Liver (tissue), 9 donors: Measurements from ENCODE around the gene ASCL2. TPM values are rescaled to one million over a fixed set of nuclear protein-coding genes. Genes with fewer than 3 reads are reported as not detected.

ENCODE experiments used
- DNase-seq: peaks from one replicate; pipeline ENCODE4 v3.0.0-alpha.2; 2017; ENCODE audit warnings: low spot score
- H3K27ac ChIP-seq, 2 donors: one replicate each; pipeline ENCODE4 v1.7.0; 2013; ENCODE audit warnings: inconsistent platforms in 2 of 2, low read length in 2 of 2, control low read depth in 1 of 2, low read depth in 1 of 2, mild to moderate bottlenecking in 1 of 2
- H3K27me3 ChIP-seq, 4 donors: one replicate each; pipeline versions ENCODE4 v1.6.1 to v1.7.0; 2013; ENCODE audit warnings: low read length in 3 of 4, inconsistent platforms in 1 of 4, mild to moderate bottlenecking in 1 of 4, moderate library complexity in 1 of 4; ENCODE audit not compliant: control insufficient read depth in 4 of 4, insufficient read depth in 4 of 4
- H3K36me3 ChIP-seq, 4 donors: one replicate each; pipeline versions ENCODE4 v1.6.1 to v1.7.0; 2013; ENCODE audit warnings: low read length in 3 of 4, mild to moderate bottlenecking in 3 of 4, low read depth in 1 of 4, moderate library complexity in 1 of 4; ENCODE audit not compliant: control insufficient read depth in 4 of 4, insufficient read depth in 3 of 4
- H3K4me1 ChIP-seq, 4 donors: one replicate each; pipeline versions ENCODE4 v1.6.1 to v1.7.0; 2013; ENCODE audit warnings: low read length in 3 of 4, mild to moderate bottlenecking in 3 of 4, moderate library complexity in 1 of 4; ENCODE audit not compliant: control insufficient read depth in 4 of 4, insufficient read depth in 4 of 4
- H3K4me3 ChIP-seq, 3 donors: one replicate each; pipeline versions ENCODE4 v1.6.1 to v1.7.0; 2013; ENCODE audit warnings: low read length in 3 of 3, control low read depth in 1 of 3, low read depth in 1 of 3, mild to moderate bottlenecking in 1 of 3
- H3K9ac ChIP-seq, 2 donors: one replicate each; pipeline ENCODE4 v1.7.0; 2013; ENCODE audit warnings: low read length in 2 of 2, mild to moderate bottlenecking in 2 of 2, moderate library complexity in 2 of 2, control low read depth in 1 of 2, low read depth in 1 of 2
- H3K9me3 ChIP-seq, 4 donors: one replicate each; pipeline versions ENCODE4 v1.6.1 to v1.7.0; 2013; ENCODE audit warnings: low read length in 3 of 4; ENCODE audit not compliant: control insufficient read depth in 4 of 4
- ATF3 ChIP-seq: IDR thresholded peaks from 2 replicates; pipeline ENCODE4 v1.6.1; 2016; ENCODE audit warnings: antibody characterized with exemption
- FOXA2 ChIP-seq: IDR thresholded peaks from 2 replicates; pipeline ENCODE4 v1.6.1; 2016; ENCODE audit warnings: antibody characterized with exemption
- GABPA ChIP-seq, 2 donors: IDR thresholded peaks in 1 of 2; conservative IDR thresholded peaks in 1 of 2; 2 replicates each; pipeline ENCODE4 v1.6.1; 2016; ENCODE audit warnings: antibody characterized with exemption in 2 of 2, mild to moderate bottlenecking in 1 of 2, moderate library complexity in 1 of 2
- HNF4A ChIP-seq, 2 donors: conservative IDR thresholded peaks; 2 replicates each; pipeline ENCODE4 v1.6.1; 2016; ENCODE audit warnings: antibody characterized with exemption in 2 of 2, mild to moderate bottlenecking in 2 of 2
- HNF4G ChIP-seq: IDR thresholded peaks from 2 replicates; pipeline ENCODE4 v1.6.1; 2016; ENCODE audit warnings: antibody characterized with exemption
- MAX ChIP-seq: IDR thresholded peaks from 2 replicates; pipeline ENCODE4 v1.6.1; 2016; ENCODE audit warnings: antibody characterized with exemption
- NR2F2 ChIP-seq: IDR thresholded peaks from 2 replicates; pipeline ENCODE4 v1.6.1; 2016; ENCODE audit warnings: antibody characterized with exemption
- RAD21 ChIP-seq, 2 donors: IDR thresholded peaks; 2 replicates each; pipeline ENCODE4 v1.6.1; 2016; ENCODE audit warnings: antibody characterized with exemption in 2 of 2, mild to moderate bottlenecking in 2 of 2
- REST ChIP-seq: IDR thresholded peaks from 2 replicates; pipeline ENCODE4 v1.6.1; 2016; ENCODE audit warnings: antibody characterized with exemption, mild to moderate bottlenecking
- RXRA ChIP-seq, 2 donors: IDR thresholded peaks; 2 replicates each; pipeline ENCODE4 v1.6.1; 2017 to 2018; ENCODE audit warnings: antibody characterized with exemption in 2 of 2, mild to moderate bottlenecking in 1 of 2
- TAF1 ChIP-seq: conservative IDR thresholded peaks from 2 replicates; pipeline ENCODE4 v1.6.1; 2016; ENCODE audit warnings: antibody characterized with exemption, mild to moderate bottlenecking
- YY1 ChIP-seq: IDR thresholded peaks from 2 replicates; pipeline ENCODE4 v1.6.1; 2016; ENCODE audit warnings: antibody characterized with exemption, mild to moderate bottlenecking
- ZBTB33 ChIP-seq: IDR thresholded peaks from 2 replicates; pipeline ENCODE4 v1.6.1; 2016; ENCODE audit warnings: antibody characterized with exemption
- whole genome bisulfite sequencing: extraction: QIAGEN DNeasy Blood & Tissue Kit; methylation state at CpG from one replicate; pipeline ENCODE4 v1.1.7; 2013; 5-methylcytosine and 5-hydroxymethylcytosine counted together
- polyA plus RNA-seq, 2 donors: library from polyadenylated mRNA; stranded (reverse) in 1 of 2; unstranded in 1 of 2; fragments of 200-250 nt in 1 of 2; fragments of >200 nt in 1 of 2; fragmentation: Nextera tagmentation in 1 of 2; extraction: Ambion mirVana in 1 of 2; gene quantifications; one replicate each; pipeline versions ENCODE4 v1.2.1 to v1.2.3, GENCODE V29; 2013 to 2015
- total RNA-seq, 2 donors: library from RNA; depleted of rRNA; stranded (reverse); fragments of >200 nt; gene quantifications; one replicate each; pipeline ENCODE4 v1.2.3, GENCODE V29; 2014
- donor health status: healthy.
- donor health status: healthy.
- donor health status: healthy.
- donor health status: healthy.
- donor health status: healthy.

The ASCL2 gene
- total and polyA plus RNA-seq, 4 donors = 0.17 to 0.47 (median 0.32) TPM

- Histone ChIP-seq H3K9me3 (no peaks in the 10 kb centered on the region), H3K9ac (no peak overlapping the region), H3K36me3 (no peaks in the 10 kb centered on the region), H3K27ac (no peak overlapping the region), H3K4me3 (no peak overlapping the region), H3K27me3 (no peaks in the 10 kb centered on the region), H3K4me1 (peaks cover 3 to 20% (median 10%) of the 10 kb centered on the region in 4 donors)
- 81% methylated on average over 16 of the region's 16 CpGs for WGBS
- DNase-seq = no peak
- no peak for TF ChIP-seq ATF3
- TF ChIP-seq NR2F2 = no peak
- TF ChIP-seq YY1 = no peak
- TF ChIP-seq TAF1 = no peak
- no peak for TF ChIP-seq FOXA2
Observed at GRCh38 chr11:2310786-2311352, 40.5 kb upstream of the ASCL2 start.

GRCh38 chr11:2310073-2310785, 39.8 kb upstream of the ASCL2 start:
- 87% methylated on average over 16 of the region's 16 CpGs for WGBS
- Histone ChIP-seq H3K27me3 (no peaks in the 10 kb centered on the region), H3K4me1 (peaks cover 7 to 24% (median 15%) of the 10 kb centered on the region in 4 donors), H3K4me3 (no peak overlapping the region), H3K36me3 (no peaks in the 10 kb centered on the region), H3K27ac (no peak overlapping the region), H3K9me3 (no peaks in the 10 kb centered on the region), H3K9ac (no peak overlapping the region)
- DNase-seq = peak; percentile 37
- no peak for TF ChIP-seq RXRA (IDR thresholded peaks at IDR 0.05)
- no peak for TF ChIP-seq RAD21 (IDR thresholded peaks at IDR 0.05)
- TF ChIP-seq FOXA2 = no peak
- TF ChIP-seq ATF3 = no peak
- no peak for TF ChIP-seq MAX
- no peak for TF ChIP-seq HNF4G
- no peak for TF ChIP-seq REST
- no peak for TF ChIP-seq YY1

GRCh38 chr11:2309251-2310072, 39.1 kb upstream of the ASCL2 start:
- Histone ChIP-seq H3K9ac (no peak overlapping the region), H3K4me3 (no peak overlapping the region), H3K36me3 (no peaks in the 10 kb centered on the region), H3K27me3 (no peaks in the 10 kb centered on the region), H3K27ac (no peak overlapping the region), H3K9me3 (no peaks in the 10 kb centered on the region), H3K4me1 (peaks cover 5 to 26% (median 13%) of the 10 kb centered on the region in 4 donors)
- DNase-seq = no peak
- WGBS = 81% methylated on average over 19 of the region's 19 CpGs
- TF ChIP-seq HNF4G (no peak), HNF4A (conservative IDR thresholded peaks at IDR 0.05) (no peak), ZBTB33 (no peak), GABPA (IDR thresholded peaks at IDR 0.05 in 1 of 2, conservative IDR thresholded peaks at IDR 0.05 in 1 of 2) (no peak), MAX (no peak), ATF3 (no peak), YY1 (no peak), TAF1 (no peak)
